COLO668 (cell line): Measurements from ENCODE around the gene ITGB4.
A peak's percentile ranks its signal among the peaks of the same experiment; 100 is the strongest.
"Not testable (repeated sequence)": the region's sequence is repeated elsewhere in the genome, so short reads cannot be mapped to it uniquely, and the experiment has no call there.

Experiments used
- DNase-seq: peaks from one replicate; lab custom pipeline; 2025; ENCODE audit not compliant: unreplicated experiment; lab: John Stamatoyannopoulos, UW

The ITGB4 gene

DNA sequence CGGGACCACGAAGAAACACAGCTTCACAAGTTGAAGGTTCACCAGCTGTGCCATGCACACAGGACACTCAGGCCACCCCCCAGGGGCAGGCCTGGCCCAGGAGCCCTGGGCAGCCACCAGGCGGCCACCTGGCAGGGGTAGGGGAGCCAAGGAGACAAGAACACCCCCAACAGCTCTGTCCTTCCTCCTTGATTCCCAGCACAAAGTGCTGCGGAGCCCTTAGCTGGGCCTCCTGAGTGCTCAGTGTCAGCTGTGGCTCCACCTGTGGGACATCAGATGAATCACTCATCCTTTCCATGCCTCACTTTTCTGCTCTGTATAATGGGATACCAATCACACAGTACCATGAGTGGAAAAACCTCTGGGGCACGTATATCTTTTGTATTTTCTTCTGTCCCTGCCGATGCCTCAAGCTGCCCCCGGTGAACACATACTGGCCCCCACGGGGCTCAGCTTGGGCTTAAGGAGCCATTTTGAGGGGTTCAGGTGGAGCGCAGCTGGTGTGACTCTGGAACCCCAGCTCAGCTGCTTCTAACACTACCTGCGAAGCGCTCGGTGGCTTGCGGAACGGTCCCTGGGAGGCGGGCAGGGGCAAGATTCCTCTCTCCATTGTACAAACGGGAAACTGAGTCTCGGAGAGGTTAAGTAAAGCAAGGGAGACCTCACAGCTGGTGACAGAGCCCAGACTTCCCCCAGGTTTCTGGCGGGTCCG is 31.7 kb downstream of the ITGB4 start:
- DNase-seq = no peak

DNA sequence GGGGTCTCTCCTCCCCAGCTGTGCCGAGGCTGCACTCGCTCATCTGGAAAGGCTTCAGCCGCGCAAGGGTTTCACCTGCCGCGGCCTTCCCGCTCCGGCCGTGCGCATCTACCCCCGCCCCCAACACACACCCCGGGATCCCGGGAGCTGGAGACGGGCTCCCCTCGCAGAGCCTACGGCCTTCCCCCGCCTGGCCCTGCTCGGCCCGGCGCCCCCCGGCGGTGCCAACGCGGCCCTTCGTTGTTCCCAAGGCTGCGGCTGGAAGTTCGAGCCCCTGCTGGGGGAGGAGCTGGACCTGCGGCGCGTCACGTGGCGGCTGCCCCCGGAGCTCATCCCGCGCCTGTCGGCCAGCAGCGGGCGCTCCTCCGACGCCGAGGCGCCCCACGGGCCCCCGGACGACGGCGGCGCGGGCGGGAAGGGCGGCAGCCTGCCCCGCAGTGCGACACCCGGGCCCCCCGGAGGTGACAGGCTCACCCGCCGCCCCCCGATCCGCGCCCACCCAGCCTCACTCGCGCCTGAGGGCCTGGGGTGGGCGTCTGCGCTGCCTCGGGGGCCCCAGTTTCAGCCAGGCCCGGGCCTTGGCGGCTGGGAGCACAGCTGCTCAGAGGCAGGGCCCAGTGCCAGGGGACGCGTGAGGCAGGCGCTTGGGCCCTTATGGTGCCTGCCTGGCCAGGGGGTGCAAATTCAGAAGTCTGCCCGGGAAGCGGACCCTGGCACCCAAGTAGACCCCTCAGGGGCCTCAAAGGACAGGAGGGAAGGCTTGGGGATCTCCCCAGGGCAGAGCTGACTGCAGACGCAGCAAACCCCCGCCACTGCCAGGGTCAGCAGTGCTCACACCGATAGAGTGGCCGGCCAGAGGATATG is 32.5 kb downstream of the ITGB4 start:
- peak; percentile 71 for DNase-seq

DNA sequence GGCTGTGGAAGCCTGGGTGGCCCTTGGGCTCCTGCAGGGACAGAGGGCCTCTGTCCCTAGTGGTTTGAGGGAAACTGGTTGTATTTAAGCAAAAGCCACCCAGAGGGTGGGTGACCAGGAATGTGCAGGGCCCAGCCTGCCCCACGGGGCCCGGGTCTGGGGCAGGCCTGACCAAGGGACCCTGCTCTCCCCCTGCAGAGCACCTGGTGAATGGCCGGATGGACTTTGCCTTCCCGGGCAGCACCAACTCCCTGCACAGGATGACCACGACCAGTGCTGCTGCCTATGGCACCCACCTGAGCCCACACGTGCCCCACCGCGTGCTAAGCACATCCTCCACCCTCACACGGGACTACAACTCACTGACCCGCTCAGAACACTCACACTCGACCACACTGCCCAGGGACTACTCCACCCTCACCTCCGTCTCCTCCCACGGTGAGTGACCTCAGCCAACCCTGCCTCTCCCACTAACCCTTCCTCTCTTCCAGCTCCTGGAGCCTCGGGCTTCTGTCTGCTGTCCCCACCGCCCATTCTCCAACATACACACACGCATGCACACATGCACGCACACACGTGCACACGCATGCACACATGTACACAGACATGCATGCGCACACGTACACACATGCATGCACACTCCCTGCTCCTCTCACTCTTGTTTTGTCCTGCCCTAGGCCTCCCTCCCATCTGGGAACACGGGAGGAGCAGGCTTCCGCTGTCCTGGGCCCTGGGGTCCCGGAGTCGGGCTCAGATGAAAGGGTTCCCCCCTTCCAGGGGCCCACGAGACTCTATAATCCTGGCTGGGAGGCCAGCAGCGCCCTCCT is 33.3 kb downstream of the ITGB4 start:
- no peak for DNase-seq

DNA sequence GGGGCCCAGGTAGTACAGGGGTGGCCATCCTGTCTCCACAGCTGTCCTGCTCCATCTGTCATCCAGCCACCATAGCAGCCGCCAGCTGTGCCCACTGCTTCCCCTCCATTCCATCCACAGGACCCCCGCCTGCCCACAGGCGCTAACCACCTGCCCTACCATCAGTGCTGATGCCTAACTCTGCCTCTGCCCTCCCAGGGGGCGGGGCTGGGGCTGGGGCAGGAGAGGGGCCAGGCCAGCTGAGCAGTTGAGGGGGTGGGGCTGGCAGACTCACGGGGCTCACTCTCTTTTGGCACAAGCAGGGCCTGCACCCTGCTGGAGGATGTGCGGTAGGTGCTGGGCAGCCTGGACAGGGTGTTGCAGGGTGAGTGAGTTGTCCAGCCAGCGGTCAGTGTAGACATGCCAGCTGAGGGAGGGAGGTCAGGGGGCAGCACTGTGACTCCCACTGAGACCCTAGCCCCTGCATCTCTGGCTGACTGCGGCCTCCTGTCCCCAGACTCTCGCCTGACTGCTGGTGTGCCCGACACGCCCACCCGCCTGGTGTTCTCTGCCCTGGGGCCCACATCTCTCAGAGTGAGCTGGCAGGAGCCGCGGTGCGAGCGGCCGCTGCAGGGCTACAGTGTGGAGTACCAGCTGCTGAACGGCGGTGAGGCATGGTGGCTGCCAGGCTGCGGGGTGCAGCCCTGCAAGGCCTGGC is 34.1 kb downstream of the ITGB4 start:
- peak; percentile 41 for DNase-seq

DNA sequence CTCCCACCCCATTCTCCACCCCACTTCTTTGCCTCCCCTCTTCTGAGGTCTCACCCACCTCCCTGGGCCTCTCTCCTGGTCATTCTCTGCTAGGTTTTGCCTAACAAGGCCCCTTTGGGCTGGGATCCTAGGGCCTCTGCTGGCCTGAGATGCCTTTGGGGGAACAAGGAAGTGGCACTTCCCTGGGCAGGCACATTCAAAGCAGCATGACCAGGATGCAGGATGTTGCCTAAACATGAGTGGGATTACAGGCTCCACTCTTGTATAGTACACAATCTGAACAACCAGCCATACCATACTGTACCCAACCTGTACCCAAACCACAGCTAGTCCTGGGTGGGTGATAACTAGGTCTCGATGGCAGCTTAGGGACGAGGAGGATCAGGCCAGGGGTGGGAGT is 34.7 kb downstream of the ITGB4 start:
- no peak for DNase-seq

DNA sequence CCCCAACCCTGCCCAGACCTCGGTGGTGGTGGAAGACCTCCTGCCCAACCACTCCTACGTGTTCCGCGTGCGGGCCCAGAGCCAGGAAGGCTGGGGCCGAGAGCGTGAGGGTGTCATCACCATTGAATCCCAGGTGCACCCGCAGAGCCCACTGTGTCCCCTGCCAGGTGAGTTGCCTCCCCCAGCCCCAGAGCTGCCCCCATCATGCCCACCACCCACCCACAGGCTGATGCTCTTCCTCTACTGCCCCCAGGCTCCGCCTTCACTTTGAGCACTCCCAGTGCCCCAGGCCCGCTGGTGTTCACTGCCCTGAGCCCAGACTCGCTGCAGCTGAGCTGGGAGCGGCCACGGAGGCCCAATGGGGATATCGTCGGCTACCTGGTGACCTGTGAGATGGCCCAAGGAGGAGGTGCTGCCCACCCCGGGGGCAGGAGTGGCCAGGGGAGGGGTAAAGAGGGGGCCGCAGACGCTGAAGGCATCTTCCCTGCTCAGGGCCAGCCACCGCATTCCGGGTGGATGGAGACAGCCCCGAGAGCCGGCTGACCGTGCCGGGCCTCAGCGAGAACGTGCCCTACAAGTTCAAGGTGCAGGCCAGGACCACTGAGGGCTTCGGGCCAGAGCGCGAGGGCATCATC is 35.3 kb downstream of the ITGB4 start:
- no peak for DNase-seq

DNA sequence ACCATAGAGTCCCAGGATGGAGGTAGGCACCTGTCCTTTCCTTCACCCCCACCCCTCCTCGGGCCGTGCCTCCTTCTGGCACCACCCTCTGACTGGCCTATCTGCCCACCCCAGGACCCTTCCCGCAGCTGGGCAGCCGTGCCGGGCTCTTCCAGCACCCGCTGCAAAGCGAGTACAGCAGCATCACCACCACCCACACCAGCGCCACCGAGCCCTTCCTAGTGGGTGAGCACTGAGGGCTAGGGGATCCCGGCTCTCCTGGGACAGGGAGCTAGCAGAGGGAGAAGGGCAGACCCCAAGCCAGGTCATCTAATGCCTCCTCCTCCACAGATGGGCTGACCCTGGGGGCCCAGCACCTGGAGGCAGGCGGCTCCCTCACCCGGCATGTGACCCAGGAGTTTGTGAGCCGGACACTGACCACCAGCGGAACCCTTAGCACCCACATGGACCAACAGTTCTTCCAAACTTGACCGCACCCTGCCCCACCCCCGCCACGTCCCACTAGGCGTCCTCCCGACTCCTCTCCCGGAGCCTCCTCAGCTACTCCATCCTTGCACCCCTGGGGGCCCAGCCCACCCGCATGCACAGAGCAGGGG is 35.9 kb downstream of the ITGB4 start:
- no peak for DNase-seq

DNA sequence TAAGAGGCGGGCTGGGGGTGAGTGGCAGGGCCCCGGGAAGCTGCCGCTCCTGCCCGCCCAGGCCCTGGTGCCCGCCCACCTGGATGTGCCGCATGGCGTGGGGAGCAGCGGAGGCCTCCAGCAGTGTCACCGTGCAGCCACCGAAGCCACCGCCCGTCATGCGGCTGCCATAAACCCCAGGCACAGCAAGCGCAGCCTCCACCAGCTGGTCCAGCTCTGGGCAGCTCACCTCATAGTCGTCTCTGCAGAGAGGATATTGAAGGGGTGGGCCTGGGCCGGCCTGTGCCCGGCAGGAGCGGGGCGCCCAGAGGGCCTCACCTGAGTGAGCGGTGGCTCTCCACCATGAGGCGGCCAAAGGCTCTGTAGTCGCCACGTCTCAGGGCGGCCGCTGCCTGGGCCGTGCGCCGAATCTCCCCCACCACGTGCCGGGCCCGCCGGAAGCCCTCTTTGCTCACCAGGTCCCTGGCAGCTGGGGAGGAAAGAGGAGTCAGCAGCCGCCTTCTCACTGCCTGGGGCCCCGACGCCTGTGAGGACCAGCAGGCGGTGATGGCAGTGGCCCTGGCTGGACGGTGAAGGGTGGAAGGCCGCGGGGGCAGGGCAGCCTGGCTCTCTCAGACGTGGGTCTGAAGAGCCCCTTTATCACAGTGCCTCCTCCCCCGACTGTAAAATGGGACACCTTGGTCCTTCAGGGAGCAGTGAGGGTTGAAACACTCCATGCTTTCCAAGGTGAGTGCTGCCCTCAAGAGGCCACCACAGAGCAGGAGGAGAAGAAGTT is 37.1 kb downstream of the ITGB4 start:
- DNase-seq = no peak

DNA sequence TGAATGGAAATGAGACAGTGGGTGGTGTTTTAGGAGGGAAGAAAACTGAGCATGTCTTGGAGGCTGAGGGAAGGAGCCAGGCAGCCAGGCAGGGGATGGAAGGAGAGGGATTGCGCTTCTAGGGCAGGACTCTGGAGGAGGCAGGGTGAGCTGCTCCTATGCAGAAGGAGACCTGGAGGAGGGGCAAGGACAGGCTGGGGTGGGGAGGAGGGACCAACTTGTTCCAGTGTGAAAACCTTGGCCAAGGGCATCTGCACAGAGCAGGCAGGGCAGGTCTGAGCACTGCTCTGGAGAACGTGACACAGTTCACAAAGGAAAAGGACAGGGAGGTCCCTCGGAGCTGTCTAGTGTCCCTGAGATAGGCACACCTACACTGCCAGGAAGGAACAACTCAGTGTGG is 38.2 kb downstream of the ITGB4 start:
- DNase-seq = no peak

DNA sequence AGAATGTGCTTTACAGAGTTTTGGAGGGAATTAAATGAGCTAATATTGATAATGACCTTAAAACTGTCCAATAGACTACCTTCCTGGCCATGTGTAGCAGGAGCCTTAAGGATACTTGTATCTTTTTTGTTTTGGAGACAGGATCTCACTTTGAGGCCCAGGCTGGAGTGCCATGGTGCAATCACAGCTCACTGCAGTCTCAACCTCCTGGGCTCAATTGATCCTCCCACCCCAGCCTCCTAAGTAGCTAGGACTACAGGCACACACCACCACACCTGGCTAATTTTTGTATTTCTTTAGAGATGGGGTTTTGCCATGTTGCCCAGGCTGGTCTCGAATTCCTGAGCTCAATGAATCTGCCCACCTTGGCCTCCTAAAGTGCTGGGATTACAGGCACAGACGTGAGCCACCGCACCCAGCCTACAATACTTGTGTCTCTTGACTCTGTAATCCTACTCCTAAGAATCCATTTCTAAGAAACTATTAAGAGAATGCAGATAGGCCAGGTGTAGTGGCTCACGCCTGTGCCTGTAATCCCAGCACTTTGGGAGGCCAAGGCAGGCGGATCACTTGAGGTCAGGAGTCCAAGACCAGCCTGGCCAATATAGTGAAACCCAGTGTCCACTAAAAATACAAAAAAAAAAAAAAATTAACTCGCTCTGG is 38.9 kb downstream of the ITGB4 start:
- DNase-seq = not testable (repeated sequence)

DNA sequence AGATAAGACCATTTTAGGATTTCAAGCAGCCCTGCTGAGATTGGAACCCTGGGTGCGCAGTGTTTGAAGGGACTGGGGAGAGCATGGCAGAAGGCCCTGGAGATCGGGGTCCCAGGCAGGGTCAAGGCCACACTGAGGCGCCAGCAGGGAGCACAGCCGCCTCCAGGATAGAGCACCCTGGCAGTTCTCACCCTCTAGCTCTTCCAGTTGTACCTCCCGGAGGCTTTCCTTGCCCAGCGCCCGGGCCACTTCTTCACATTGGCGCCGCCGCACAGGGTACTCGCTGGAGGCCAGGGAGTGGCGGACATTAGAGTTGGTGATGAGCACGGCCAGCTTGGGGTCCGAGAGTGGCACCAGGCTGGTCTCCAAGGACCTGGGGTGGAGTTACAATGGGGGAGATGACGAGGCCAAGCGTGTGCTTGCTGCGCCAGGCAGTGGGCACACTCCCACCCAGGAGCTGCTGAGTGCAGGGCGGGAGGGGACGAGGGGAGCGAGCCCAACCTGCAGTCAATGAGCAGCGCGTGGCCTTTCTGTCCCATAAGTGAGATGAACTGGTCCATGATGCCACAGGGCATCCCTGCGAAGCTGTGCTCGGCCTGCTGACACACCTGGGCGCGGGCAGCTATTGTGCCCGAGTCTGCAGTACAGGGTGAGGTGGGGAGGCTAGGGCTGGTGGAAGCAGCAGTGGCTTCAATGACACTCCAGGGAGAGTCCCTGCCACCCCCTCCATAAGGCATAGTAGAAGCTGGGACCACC is 41.4 kb downstream of the ITGB4 start:
- no peak for DNase-seq

DNA sequence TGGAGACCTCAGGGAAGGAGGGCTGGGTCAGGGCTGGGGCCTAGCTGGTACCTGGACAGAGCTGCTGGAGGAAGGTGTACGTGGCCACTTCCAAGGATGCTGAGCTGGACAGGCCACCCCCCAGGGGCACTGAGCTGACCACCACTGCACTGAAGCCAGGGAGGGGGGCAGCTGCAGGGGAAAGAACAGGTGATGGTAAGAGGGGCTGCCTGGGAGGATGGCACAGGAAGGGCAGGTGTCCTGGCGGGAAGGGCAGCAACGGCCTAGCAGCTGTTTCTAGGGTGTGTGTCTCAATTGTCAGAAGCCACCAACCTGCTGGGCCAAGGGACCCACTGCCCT is 42.0 kb downstream of the ITGB4 start:
- DNase-seq = no peak

DNA sequence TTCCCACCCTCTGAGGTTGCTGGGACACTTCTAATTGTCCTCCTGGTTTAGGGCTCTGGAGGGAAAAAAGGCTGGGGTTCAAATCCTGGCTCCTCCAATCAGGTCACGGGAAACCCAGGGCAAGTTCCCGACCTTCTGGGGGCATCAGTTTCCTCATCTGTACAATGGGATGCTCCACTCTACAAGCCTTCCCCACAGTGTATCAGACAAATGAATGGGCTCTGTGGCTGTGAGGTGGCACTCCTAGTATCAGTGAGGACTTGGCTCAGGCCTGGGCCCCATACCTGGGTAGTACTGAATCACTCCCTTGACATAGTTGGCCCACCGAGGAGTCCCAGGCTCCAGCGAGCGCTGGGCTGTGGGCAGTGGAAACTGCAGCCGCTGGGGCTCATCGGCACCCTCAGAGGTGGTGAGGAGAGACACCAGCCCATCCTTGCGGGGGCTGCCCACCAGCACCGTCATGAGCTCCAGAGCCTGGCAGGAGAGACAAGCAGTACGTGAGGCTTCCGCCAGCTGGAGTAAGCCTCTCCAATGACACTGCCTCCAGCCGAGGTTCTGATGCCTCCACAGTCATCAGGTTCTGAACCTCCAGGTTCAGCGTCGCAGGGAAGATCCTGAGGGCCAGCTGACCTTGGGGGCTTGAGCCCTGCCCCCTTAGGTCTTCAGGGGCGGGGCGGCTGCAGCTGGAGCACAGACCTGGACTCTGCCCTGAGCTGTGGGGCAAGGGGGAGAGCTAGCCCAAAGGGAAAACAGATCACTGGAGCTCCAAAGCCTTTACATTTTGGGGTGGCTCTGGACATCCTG is 42.6 kb downstream of the ITGB4 start:
- DNase-seq = no peak

DNA sequence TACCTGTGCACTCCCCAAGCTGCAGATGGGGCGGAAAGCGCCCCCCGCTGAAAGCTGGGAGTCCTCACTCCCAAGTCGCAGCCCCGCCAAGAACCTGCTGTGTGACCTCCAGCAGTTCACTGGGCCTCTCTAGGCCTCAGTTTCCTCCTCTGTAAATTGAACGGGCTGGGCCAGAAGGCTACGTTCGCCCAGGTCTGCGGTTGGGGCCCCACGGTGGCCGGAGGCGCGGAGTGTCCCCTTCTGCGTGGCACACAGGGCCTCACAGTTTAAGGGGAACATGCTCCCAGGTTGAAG is 43.1 kb downstream of the ITGB4 start:
- DNase-seq = no peak

DNA sequence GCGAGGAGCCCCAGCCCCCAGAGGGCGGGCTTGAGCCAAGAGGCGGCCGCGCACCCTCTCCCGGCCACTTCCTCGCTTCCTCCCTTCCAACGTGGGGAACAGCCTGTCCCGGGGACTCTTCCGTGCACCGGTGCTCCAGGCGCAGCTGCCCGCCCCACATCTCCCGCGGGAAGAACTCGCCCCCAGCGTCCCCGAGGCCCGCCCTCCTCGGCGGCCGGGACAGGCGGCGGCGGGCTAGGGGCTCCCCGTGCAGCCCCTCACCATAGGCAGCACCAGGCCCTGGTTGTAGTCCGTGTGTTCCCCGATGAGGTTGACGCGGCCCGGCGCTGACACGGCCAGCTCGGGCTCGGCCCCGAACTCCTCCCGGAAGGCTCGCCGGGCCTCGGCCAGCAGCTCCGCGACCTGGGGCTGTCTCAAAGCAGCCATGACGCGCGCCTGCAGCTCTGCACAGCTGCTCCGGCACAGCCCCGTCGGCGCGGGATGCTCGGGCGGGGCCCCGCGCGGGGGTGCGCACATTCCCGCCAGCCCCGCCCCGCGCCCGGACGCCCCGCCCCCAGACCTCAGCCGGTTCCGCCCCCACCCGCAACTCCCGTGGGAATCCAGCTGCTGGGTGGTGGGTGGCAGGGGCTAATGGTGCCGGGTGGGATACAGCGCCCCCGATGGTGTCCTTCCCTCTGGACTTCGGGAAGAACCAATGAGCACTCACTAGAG is 43.6 kb downstream of the ITGB4 start, which contains the start of gene GALK1:
TSS of gene GALK1 (minus strand) at position 482 of the 711 bp plus-strand sequence. CDS start at position 426, 56 bp downstream.
- DNase-seq = peak; percentile 60

DNA sequence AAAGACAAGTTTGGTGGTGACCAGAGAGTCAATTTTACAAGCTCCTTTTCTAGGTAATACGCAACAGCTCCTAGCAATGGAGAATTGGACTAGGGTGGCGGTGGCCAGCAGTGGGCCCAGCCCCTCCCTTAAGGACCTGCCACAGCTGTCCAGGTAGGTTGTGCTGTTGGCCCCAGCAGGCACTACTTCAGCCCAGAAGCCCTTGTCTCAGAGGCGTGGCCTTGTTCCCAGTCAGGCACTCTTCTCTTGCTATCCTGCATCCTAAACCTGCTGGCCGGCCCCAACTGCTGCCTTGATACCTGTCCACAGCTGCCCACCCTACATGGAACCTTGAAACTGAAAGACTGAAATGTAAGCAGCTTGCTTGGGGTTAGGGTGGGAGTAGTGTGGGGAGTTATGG is 44.7 kb downstream of the ITGB4 start:
- no peak for DNase-seq

DNA sequence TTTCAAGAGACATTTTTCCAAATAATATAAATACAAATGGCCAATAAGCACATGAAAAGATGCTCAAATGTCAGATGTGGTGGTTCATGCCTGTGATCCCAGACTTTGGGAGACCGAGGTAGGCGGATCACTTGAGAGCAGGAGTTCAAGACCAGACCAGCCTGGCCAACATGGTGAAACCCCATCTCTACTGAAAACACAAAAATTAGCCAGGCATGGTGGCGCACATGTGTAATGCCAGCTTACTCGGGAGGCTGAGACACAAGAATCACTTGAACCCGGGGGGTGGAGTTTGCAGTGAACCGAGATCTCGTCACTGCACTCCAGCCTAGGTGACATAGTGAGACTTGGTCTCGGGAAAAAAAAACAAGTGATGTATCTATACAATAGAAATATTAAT is 46.6 kb downstream of the ITGB4 start:
- no peak for DNase-seq
